ENCODE measurements around the gene ALOX5AP.
A peak's percentile ranks its signal among the peaks of the same experiment; 100 is the strongest.

The ALOX5AP gene

GRCh38 chr13:30796631-30797601 lies 61.6 kb downstream of the ALOX5AP start:
- DNase-seq = peak in 3 of 58 donors; percentile 18 to 30 (median 19)

GRCh38 chr13:30797847-30798535 lies 62.6 kb downstream of the ALOX5AP start:
- DNase-seq = no peak

- no peak for DNase-seq
Observed at GRCh38 chr13:30798776-30799355, 63.5 kb downstream of the ALOX5AP start.

GRCh38 chr13:30799356-30799824 lies 64.0 kb downstream of the ALOX5AP start:
- DNase-seq = no peak

GRCh38 chr13:30800107-30800506 lies 64.8 kb downstream of the ALOX5AP start:
- DNase-seq = no peak

- DNase-seq = no peak
Observed at GRCh38 chr13:30802501-30802900, 67.2 kb downstream of the ALOX5AP start.

GRCh38 chr13:30802953-30803478 lies 67.7 kb downstream of the ALOX5AP start:
- peak in 57 of 58 donors; percentile 6 to 88 (median 71) for DNase-seq

GRCh38 chr13:30803749-30804148 lies 68.4 kb downstream of the ALOX5AP start:
- DNase-seq = no peak

- peak in 14 of 58 donors; percentile 4 to 36 (median 14) for DNase-seq
Observed at GRCh38 chr13:30804474-30804873, 69.1 kb downstream of the ALOX5AP start.

- no peak for DNase-seq
Observed at GRCh38 chr13:30805132-30805537, 69.8 kb downstream of the ALOX5AP start.

GRCh38 chr13:30805603-30806011 lies 70.3 kb downstream of the ALOX5AP start:
- peak in 44 of 58 donors; percentile 8 to 76 (median 34) for DNase-seq

- DNase-seq = no peak
Observed at GRCh38 chr13:30806784-30807183, 71.4 kb downstream of the ALOX5AP start.

- no peak for DNase-seq
Observed at GRCh38 chr13:30807392-30807791, 72.0 kb downstream of the ALOX5AP start.

- DNase-seq = no peak
Observed at GRCh38 chr13:30808600-30808999, 73.3 kb downstream of the ALOX5AP start.

- DNase-seq = no peak
Observed at GRCh38 chr13:30809787-30810186, 74.4 kb downstream of the ALOX5AP start.

- DNase-seq = no peak
Observed at GRCh38 chr13:30810261-30810701, 74.9 kb downstream of the ALOX5AP start.

GRCh38 chr13:30810801-30811200 lies 75.5 kb downstream of the ALOX5AP start:
- DNase-seq = no peak
